Immature natural killer cell (primary cell): ENCODE results near the gene BOK. TPM values are rescaled to one million over a fixed set of nuclear protein-coding genes. Genes with fewer than 3 reads are reported as not detected.
A peak's percentile ranks its signal among the peaks of the same experiment; 100 is the strongest.

ENCODE experiments used
- DNase-seq, 3 donors: peaks; one replicate each; pipeline ENCODE4 v3.0.0; 2022; ENCODE audit warnings: mixed read lengths in 1 of 3
- H3K27ac Mint-ChIP-seq, 6 donors: one replicate each; pipeline ENCODE4 v1.8.0; 2020; ENCODE audit warnings: mixed read lengths in 6 of 6, mild to moderate bottlenecking in 5 of 6, inconsistent platforms in 4 of 6, moderate library complexity in 3 of 6
- H3K27me3 Mint-ChIP-seq, 3 donors: one replicate each; pipeline ENCODE4 v1.8.0; 2020 to 2021; ENCODE audit warnings: low read depth in 3 of 3, mild to moderate bottlenecking in 3 of 3, mixed read lengths in 3 of 3, moderate library complexity in 3 of 3, inconsistent platforms in 1 of 3
- H3K36me3 Mint-ChIP-seq, 3 donors: one replicate each; pipeline ENCODE4 v1.8.0; 2020; ENCODE audit warnings: mixed read lengths in 3 of 3, inconsistent platforms in 2 of 3, mild to moderate bottlenecking in 2 of 3
- H3K4me1 Mint-ChIP-seq, 2 donors: one replicate each; pipeline ENCODE4 v1.8.0; 2020; ENCODE audit warnings: inconsistent platforms in 2 of 2, mild to moderate bottlenecking in 2 of 2, mixed read lengths in 2 of 2, moderate library complexity in 1 of 2
- H3K4me3 Mint-ChIP-seq, 5 donors: one replicate each; pipeline ENCODE4 v1.8.0; 2020; ENCODE audit warnings: mild to moderate bottlenecking in 5 of 5, mixed read lengths in 5 of 5, inconsistent platforms in 3 of 5, moderate library complexity in 3 of 5
- H3K9me3 Mint-ChIP-seq, 6 donors: one replicate each; pipeline ENCODE4 v1.8.0; 2020; ENCODE audit warnings: mild to moderate bottlenecking in 6 of 6, mixed read lengths in 6 of 6, inconsistent platforms in 4 of 6, moderate library complexity in 3 of 6
- polyA plus RNA-seq, 3 donors: library from polyadenylated mRNA; unstranded; fragments of 300-500 nt; fragmentation: Illumina TruSeq; gene quantifications; one replicate each; pipeline ENCODE4 v1.2.3, GENCODE V29; 2021

BOK gene
- polyA plus RNA-seq, 3 donors from 2014 or later, result 15.2 to 21.4 (median 17.2) TPM

- no peak for DNase-seq
- peak overlapping the region in 4 of 5 donors; percentile 11 to 33 (median 24) for H3K4me3 Mint-ChIP-seq
- no peaks in the 10 kb centered on the region for H3K9me3 Mint-ChIP-seq
Observed at GRCh38 chr2:241542278-241542605, 16.3 kb upstream of the BOK start.

GRCh38 chr2:241545106-241545505, 13.4 kb upstream of the BOK start:
- no peaks in the 10 kb centered on the region for H3K9me3 Mint-ChIP-seq
- H3K36me3 Mint-ChIP-seq, result peaks cover 0 to 3% (median 0%) of the 10 kb centered on the region in 3 donors
- H3K4me3 Mint-ChIP-seq, result no peak overlapping the region
- H3K27me3 Mint-ChIP-seq, result peaks cover 4 to 15% (median 11%) of the 10 kb centered on the region in 3 donors
- H3K27ac Mint-ChIP-seq, result no peak overlapping the region
- peaks cover 5 to 6% of the 10 kb centered on the region in 2 donors for H3K4me1 Mint-ChIP-seq
- DNase-seq, result no peak

More at GRCh38 chr2:241542278-241542605, 16.3 kb upstream of the BOK start:
- Mint-ChIP-seq H3K36me3 (peaks cover 0 to 3% (median 0%) of the 10 kb centered on the region in 3 donors), H3K27ac (no peak overlapping the region), H3K27me3 (peaks cover 4 to 11% (median 11%) of the 10 kb centered on the region in 3 donors), H3K4me1 (peaks cover 5 to 6% of the 10 kb centered on the region in 2 donors)

GRCh38 chr2:241545523-241546473, 12.7 kb upstream of the BOK start:
- H3K27me3 Mint-ChIP-seq, result peaks cover 4 to 12% (median 7%) of the 10 kb centered on the region in 3 donors
- H3K4me3 Mint-ChIP-seq, result no peak overlapping the region
- H3K9me3 Mint-ChIP-seq, result no peaks in the 10 kb centered on the region
- no peak overlapping the region for H3K27ac Mint-ChIP-seq
- no peak for DNase-seq
- peaks cover 0 to 2% of the 10 kb centered on the region in 2 donors for H3K4me1 Mint-ChIP-seq
- H3K36me3 Mint-ChIP-seq, result peaks cover 0 to under 1% (median 0%) of the 10 kb centered on the region in 3 donors

- H3K27me3 Mint-ChIP-seq, result peaks cover 4 to 12% (median 6%) of the 10 kb centered on the region in 3 donors
- peaks cover 0 to 3% of the 10 kb centered on the region in 2 donors for H3K4me1 Mint-ChIP-seq
- H3K27ac Mint-ChIP-seq, result no peak overlapping the region
- no peak for DNase-seq
- no peaks in the 10 kb centered on the region for H3K36me3 Mint-ChIP-seq
- H3K9me3 Mint-ChIP-seq, result no peaks in the 10 kb centered on the region
- H3K4me3 Mint-ChIP-seq, result no peak overlapping the region
Observed at GRCh38 chr2:241546771-241547498, 11.6 kb upstream of the BOK start.

- Mint-ChIP-seq H3K27ac (no peak overlapping the region), H3K9me3 (no peaks in the 10 kb centered on the region), H3K27me3 (peaks cover 0 to 10% (median 3%) of the 10 kb centered on the region in 3 donors), H3K4me3 (no peak overlapping the region), H3K4me1 (peaks cover 0 to 6% of the 10 kb centered on the region in 2 donors), H3K36me3 (no peaks in the 10 kb centered on the region)
- no peak for DNase-seq
Observed at GRCh38 chr2:241547781-241548450, 10.6 kb upstream of the BOK start.

- H3K27me3 Mint-ChIP-seq, result peaks cover 0 to 5% (median 1%) of the 10 kb centered on the region in 3 donors
- no peak overlapping the region for H3K27ac Mint-ChIP-seq
- DNase-seq, result no peak
- no peaks in the 10 kb centered on the region for H3K9me3 Mint-ChIP-seq
- no peaks in the 10 kb centered on the region for H3K36me3 Mint-ChIP-seq
- H3K4me1 Mint-ChIP-seq, result peaks cover 0 to 6% of the 10 kb centered on the region in 2 donors
- no peak overlapping the region for H3K4me3 Mint-ChIP-seq
Observed at GRCh38 chr2:241548451-241548835, 10.1 kb upstream of the BOK start.

GRCh38 chr2:241550616-241551580, 7.6 kb upstream of the BOK start:
- peaks cover 0 to 6% of the 10 kb centered on the region in 2 donors for H3K4me1 Mint-ChIP-seq
- H3K4me3 Mint-ChIP-seq, result peak overlapping the region in 1 of 5 donors; percentile 8
- H3K36me3 Mint-ChIP-seq, result no peaks in the 10 kb centered on the region
- H3K27me3 Mint-ChIP-seq, result peaks cover 0 to 9% (median 7%) of the 10 kb centered on the region in 3 donors
- H3K27ac Mint-ChIP-seq, result no peak overlapping the region
- no peak for DNase-seq
- peaks cover 0 to 1% (median 0%) of the 10 kb centered on the region in 6 donors for H3K9me3 Mint-ChIP-seq

- Mint-ChIP-seq H3K9me3 (peaks cover under 1 to 6% (median 2%) of the 10 kb centered on the region in 6 donors), H3K36me3 (no peaks in the 10 kb centered on the region), H3K27ac (no peak overlapping the region), H3K27me3 (peaks cover 2 to 9% (median 7%) of the 10 kb centered on the region in 3 donors), H3K4me1 (peaks cover 0 to 6% of the 10 kb centered on the region in 2 donors), H3K4me3 (peak overlapping the region in 1 of 5 donors; percentile 29)
- DNase-seq, result no peak
Observed at GRCh38 chr2:241551599-241551997, 6.9 kb upstream of the BOK start.

- peaks cover 2 to 9% (median 7%) of the 10 kb centered on the region in 3 donors for H3K27me3 Mint-ChIP-seq
- H3K36me3 Mint-ChIP-seq, result no peaks in the 10 kb centered on the region
- H3K4me1 Mint-ChIP-seq, result peaks cover 0 to 6% of the 10 kb centered on the region in 2 donors
- H3K4me3 Mint-ChIP-seq, result peak overlapping the region in 1 of 5 donors; percentile 29
- no peak overlapping the region for H3K27ac Mint-ChIP-seq
- DNase-seq, result no peak
- H3K9me3 Mint-ChIP-seq, result peaks cover 4 to 12% (median 6%) of the 10 kb centered on the region in 6 donors
Observed at GRCh38 chr2:241551998-241552737, 6.4 kb upstream of the BOK start.

- no peak for DNase-seq
- H3K36me3 Mint-ChIP-seq, result no peaks in the 10 kb centered on the region
- H3K4me3 Mint-ChIP-seq, result no peak overlapping the region
- H3K4me1 Mint-ChIP-seq, result peaks cover 7 to 13% of the 10 kb centered on the region in 2 donors
- H3K27me3 Mint-ChIP-seq, result peaks cover 8 to 14% (median 12%) of the 10 kb centered on the region in 3 donors
- H3K9me3 Mint-ChIP-seq, result peaks cover 10 to 20% (median 12%) of the 10 kb centered on the region in 6 donors
- no peak overlapping the region for H3K27ac Mint-ChIP-seq
Observed at GRCh38 chr2:241553512-241553830, 5.1 kb upstream of the BOK start.

- peaks cover 9 to 14% (median 12%) of the 10 kb centered on the region in 3 donors for H3K27me3 Mint-ChIP-seq
- H3K4me3 Mint-ChIP-seq, result no peak overlapping the region
- H3K4me1 Mint-ChIP-seq, result peaks cover 8 to 13% of the 10 kb centered on the region in 2 donors
- H3K36me3 Mint-ChIP-seq, result no peaks in the 10 kb centered on the region
- no peak overlapping the region for H3K27ac Mint-ChIP-seq
- H3K9me3 Mint-ChIP-seq, result peaks cover 10 to 20% (median 12%) of the 10 kb centered on the region in 6 donors
- DNase-seq, result no peak
Observed at GRCh38 chr2:241553981-241554380, 4.6 kb upstream of the BOK start.
